ENCODE measurements around the gene RFX4. TPM values are rescaled to one million over a fixed set of nuclear protein-coding genes. Genes with fewer than 3 reads are reported as not detected.

The RFX4 gene
- total and polyA plus RNA-seq, 2 donors (not counting 3 experiments of a cell fraction or from before 2014, with no cell fraction given): not detected

GRCh38 chr12:106714926-106715325, 132.1 kb downstream of the RFX4 start:
- H3K4me2 ChIP-seq (ENCODE audit: insufficient read depth, low read length): no peak overlapping the region
- no peaks in the 10 kb centered on the region for H3K79me2 ChIP-seq (ENCODE audit: control insufficient read depth, insufficient read depth, low read length)
- no peak overlapping the region for H3K4me3 ChIP-seq (replicated peaks in 1 of 3; ENCODE audit: insufficient read depth in 1 of 3, low read depth in 1 of 3, low read length in 3 of 3)
- H2AFZ ChIP-seq (ENCODE audit: low read depth, low read length): no peak overlapping the region
- FAIRE-seq (no peak), DNase-seq (ENCODE audit: low read depth, low spot score) (no peak)
- ChIA-PET POLR2A (no interaction called here), CTCF (no interaction called here)
- no peaks in the 10 kb centered on the region for H3K36me3 ChIP-seq (ENCODE audit: control insufficient read depth in 2 of 2, extremely low read depth in 1 of 2, insufficient read depth in 2 of 2, low read length in 2 of 2)
- H3K4me1 ChIP-seq (ENCODE audit: control insufficient read depth, extremely low read depth, insufficient read depth, low read length): no peaks in the 10 kb centered on the region
- H4K20me1 ChIP-seq (replicated peaks; ENCODE audit: control insufficient read depth, extremely low read depth, insufficient read depth, low read length): no peaks in the 10 kb centered on the region
- no peaks in the 10 kb centered on the region for H3K9me1 ChIP-seq (replicated peaks; ENCODE audit: control insufficient read depth, extremely low read depth, insufficient read depth, low read length)
- no peak for TF ChIP-seq FOS (IDR thresholded peaks at IDR 0.05; ENCODE audit: borderline replicate concordance, insufficient read depth, low read length)
- TF ChIP-seq POLR2A (IDR thresholded peaks at IDR 0.05; ENCODE audit: low read depth, low read length): no peak
- no peak for TF ChIP-seq MYC (IDR thresholded peaks at IDR 0.05; ENCODE audit: low read depth, low read length)
- no peak for TF ChIP-seq JUN (IDR thresholded peaks at IDR 0.05; ENCODE audit: borderline replicate concordance, insufficient read depth, insufficient read length, low read depth)
- no peak for TF ChIP-seq GATA2 (IDR thresholded peaks at IDR 0.05; ENCODE audit: insufficient read depth, insufficient read length, low read depth, low read length)
- no peak for TF ChIP-seq MAX (IDR thresholded peaks at IDR 0.05; ENCODE audit: insufficient read depth, insufficient read length)
- TF ChIP-seq CTCF (IDR thresholded peaks at IDR 0.05; ENCODE audit: extremely low read depth in 1 of 2, insufficient read depth in 1 of 2, low read depth in 1 of 2, low read length in 2 of 2): no peak
- peaks cover 0 to 1% of the 10 kb centered on the region in 2 experiments for H3K27me3 ChIP-seq (ENCODE audit: control insufficient read depth in 2 of 2, insufficient read depth in 2 of 2, low read length in 2 of 2)
- intact Hi-C loops (cut with micrococcal nuclease) (no loop called here), dilution Hi-C loops (cut with MboI; ENCODE audit: extremely low pct_ligation_motif_present, low sequenced_read_pairs) (no loop called here)
- BruUV-seq (replicated peaks): no TSS peak
- no peaks in the 10 kb centered on the region for H3K9me3 ChIP-seq (replicated peaks; ENCODE audit: control insufficient read depth, insufficient read depth, low read length)
- no peak overlapping the region for H3K27ac ChIP-seq (ENCODE audit: insufficient read depth, low read depth, low read length)
- no peak overlapping the region for H3K9ac ChIP-seq (replicated peaks; ENCODE audit: extremely low read depth, insufficient read depth, low read length)

Data from endothelial cell of umbilical vein (primary cell).